H9 (cell line): ENCODE results near the gene MME. TPM values are rescaled to one million over a fixed set of nuclear protein-coding genes. Genes with fewer than 3 reads are reported as not detected.

Experiments used
- DNase-seq: peaks from one replicate; pipeline ENCODE4 v3.0.0-alpha.2; 2017
- H2AFZ ChIP-seq: one replicate; pipeline ENCODE4 v1.6.1; 2013; ENCODE audit warnings: mild to moderate bottlenecking, low read length, control low read depth, moderate library complexity
- H2AK5ac ChIP-seq: 2 replicates; pipeline ENCODE4 v1.6.1; 2013; ENCODE audit warnings: low read length, control low read depth, mixed read lengths; ENCODE audit not compliant: insufficient read length
- H2BK120ac ChIP-seq: one replicate; pipeline ENCODE4 v1.6.1; 2013; ENCODE audit warnings: low read depth, mild to moderate bottlenecking, low read length, control low read depth, inconsistent platforms; ENCODE audit not compliant: poor library complexity, severe bottlenecking
- H2BK12ac ChIP-seq: 2 replicates; pipeline ENCODE4 v1.6.1; 2013; ENCODE audit warnings: low read length, control low read depth, mixed read lengths, low read depth; ENCODE audit not compliant: insufficient read length
- H2BK15ac ChIP-seq: 2 replicates; pipeline ENCODE4 v1.6.1; 2013; ENCODE audit warnings: low read depth, low read length, control low read depth
- H2BK20ac ChIP-seq: one replicate; pipeline ENCODE4 v1.6.1; 2013; ENCODE audit warnings: low read depth, mild to moderate bottlenecking, low read length, control low read depth, inconsistent platforms; ENCODE audit not compliant: poor library complexity, severe bottlenecking
- H2BK5ac ChIP-seq: 2 replicates; pipeline ENCODE4 v1.6.1; 2013; ENCODE audit warnings: low read length, control low read depth, mixed read lengths; ENCODE audit not compliant: insufficient read length
- H3K14ac ChIP-seq: 2 replicates; pipeline ENCODE4 v1.6.1; 2013; ENCODE audit warnings: low read length, control low read depth; ENCODE audit not compliant: insufficient read depth
- H3K18ac ChIP-seq: 2 replicates; pipeline ENCODE4 v1.6.1; 2013; ENCODE audit warnings: low read depth, mild to moderate bottlenecking, mixed read lengths, low read length, control low read depth; ENCODE audit not compliant: insufficient read length
- H3K23ac ChIP-seq: 2 replicates; pipeline ENCODE4 v1.6.1; 2013; ENCODE audit warnings: low read length, control low read depth, mixed read lengths, low read depth; ENCODE audit not compliant: insufficient read length
- H3K23me2 ChIP-seq: 2 replicates; pipeline ENCODE4 v1.6.1; 2013; ENCODE audit warnings: low read depth, mild to moderate bottlenecking, mixed read lengths, low read length, control low read depth; ENCODE audit not compliant: insufficient read length, poor library complexity, severe bottlenecking
- H3K27ac ChIP-seq: 2 replicates; pipeline ENCODE4 v1.5.1; 2013; ENCODE audit warnings: low read length, control low read depth, mixed read lengths, low read depth; ENCODE audit not compliant: insufficient read length
- H3K27me3 ChIP-seq: 2 replicates; pipeline ENCODE4 v1.6.1; 2013; ENCODE audit warnings: low read length, control low read depth, inconsistent platforms; ENCODE audit not compliant: insufficient read depth
- H3K4ac ChIP-seq: 2 replicates; pipeline ENCODE4 v1.6.1; 2013; ENCODE audit warnings: low read depth, mild to moderate bottlenecking, control low read depth, inconsistent platforms, low read length, moderate library complexity
- H3K4me1 ChIP-seq: 2 replicates; pipeline ENCODE4 v1.6.1; 2013; ENCODE audit warnings: low read length, control low read depth, inconsistent platforms; ENCODE audit not compliant: insufficient read depth
- H3K4me2 ChIP-seq: 2 replicates; pipeline ENCODE4 v1.6.1; 2013; ENCODE audit warnings: low read length, control low read depth, mixed read lengths; ENCODE audit not compliant: insufficient read length, insufficient read depth
- H3K56ac ChIP-seq: 2 replicates; pipeline ENCODE4 v1.6.1; 2013; ENCODE audit warnings: low read depth, mild to moderate bottlenecking, mixed read lengths, low read length, control low read depth; ENCODE audit not compliant: insufficient read length
- H3K79me1 ChIP-seq: 2 replicates; pipeline ENCODE4 v1.6.1; 2013; ENCODE audit warnings: low read depth, mild to moderate bottlenecking, moderate library complexity, low read length, control low read depth, inconsistent platforms; ENCODE audit not compliant: insufficient read depth, poor library complexity, severe bottlenecking
- H3K79me2 ChIP-seq: 2 replicates; pipeline ENCODE4 v1.6.1; 2013; ENCODE audit warnings: low read length, control low read depth, inconsistent platforms; ENCODE audit not compliant: insufficient read depth
- H3K9ac ChIP-seq: 2 replicates; pipeline ENCODE4 v1.6.1; 2013; ENCODE audit warnings: low read length, control low read depth, mixed read lengths; ENCODE audit not compliant: insufficient read length; ENCODE audit errors: extremely low read depth
- H3K9me3 ChIP-seq: one replicate; pipeline ENCODE4 v1.6.1; 2013; ENCODE audit warnings: low read depth, low read length, inconsistent platforms; ENCODE audit not compliant: control insufficient read depth
- H3T11ph ChIP-seq: one replicate; pipeline ENCODE4 v1.6.1; 2013; ENCODE audit warnings: mild to moderate bottlenecking, low read length, control low read depth, inconsistent platforms
- H4K20me1 ChIP-seq: one replicate; pipeline ENCODE4 v1.6.1; 2013; ENCODE audit not compliant: control insufficient read depth, insufficient read length, insufficient read depth
- H4K5ac ChIP-seq: 2 replicates; pipeline ENCODE4 v1.6.1; 2013; ENCODE audit warnings: low read depth, mild to moderate bottlenecking, mixed read lengths, low read length, control low read depth; ENCODE audit not compliant: insufficient read length
- H4K8ac ChIP-seq: replicated peaks from 2 replicates; pipeline ENCODE4 v1.6.1; 2013; ENCODE audit warnings: low read length, control low read depth, mixed read lengths, low read depth; ENCODE audit not compliant: insufficient read length
- H4K91ac ChIP-seq: 2 replicates; pipeline ENCODE4 v1.6.1; 2013; ENCODE audit warnings: low read depth, mild to moderate bottlenecking, moderate library complexity, mixed read lengths, low read length, control low read depth; ENCODE audit not compliant: insufficient read length
- H3K27ac Mint-ChIP-seq, 3 experiments: 2 replicates in 2 of 3; 3 replicates in 1 of 3; pipeline ENCODE4 v1.8.0; 2020 to 2021; ENCODE audit warnings: mixed read lengths in 3 of 3, mild to moderate bottlenecking in 1 of 3, moderate library complexity in 1 of 3
- H3K27me3 Mint-ChIP-seq: 2 replicates; pipeline ENCODE4 v1.8.0; 2021; ENCODE audit warnings: low read depth, mild to moderate bottlenecking, moderate library complexity, mixed read lengths
- H3K36me3 Mint-ChIP-seq, 3 experiments: 2 replicates in 2 of 3; 3 replicates in 1 of 3; pipeline ENCODE4 v1.8.0; 2020 to 2021; ENCODE audit warnings: low read depth in 3 of 3, mixed read lengths in 3 of 3; ENCODE audit not compliant: insufficient read depth in 1 of 3
- H3K4me1 Mint-ChIP-seq, 2 experiments: 2 replicates each; pipeline ENCODE4 v1.8.0; 2020; ENCODE audit warnings: mixed read lengths in 2 of 2
- H3K4me3 Mint-ChIP-seq, 2 experiments: 2 replicates in 1 of 2; 3 replicates in 1 of 2; pipeline ENCODE4 v1.8.0; 2020 to 2021; ENCODE audit warnings: mild to moderate bottlenecking in 2 of 2, mixed read lengths in 2 of 2, moderate library complexity in 1 of 2
- H3K9me3 Mint-ChIP-seq, 2 experiments: 2 replicates in 1 of 2; 3 replicates in 1 of 2; pipeline ENCODE4 v1.8.0; 2020; ENCODE audit warnings: mild to moderate bottlenecking in 2 of 2, mixed read lengths in 2 of 2, moderate library complexity in 1 of 2
- CTCF ChIP-seq: fragments of 200-600 bp; sonication (generic); conservative IDR thresholded peaks from 3 replicates; pipeline ENCODE4 v1.8.0; 2021; ENCODE audit warnings: antibody characterized with exemption, mild to moderate bottlenecking
- WGBS: extraction: QIAGEN DNeasy Blood & Tissue Kit; methylation state at CpG from one replicate; pipeline ENCODE4 v1.1.7; 2013; ENCODE audit warnings: missing lambda C conversion rate, low lambda C conversion rate, mixed read lengths; ENCODE audit not compliant: insufficient read length; ENCODE audit errors: extremely low coverage; 5-methylcytosine and 5-hydroxymethylcytosine counted together
- total RNA-seq: library from RNA; stranded (reverse); gene quantifications from 2 replicates; pipeline ENCODE4 v1.2.1, GENCODE V29; 2021

MME gene
- total RNA-seq, 1 experiment from 2014 or later, result 16.4 TPM

GRCh38 chr3:155229086-155229485 lies 149.0 kb downstream of the MME start:
- Mint-ChIP-seq H3K27ac (no peak overlapping the region), H3K4me3 (no peak overlapping the region), H3K27me3 (no peaks in the 10 kb centered on the region), H3K36me3 (peaks cover 0 to 6% (median 0%) of the 10 kb centered on the region in 3 experiments; a peak in 2 of 7 replicates), H3K9me3 (no peaks in the 10 kb centered on the region), H3K4me1 (no peaks in the 10 kb centered on the region)
- WGBS, result no CpG with 5 or more reads among the region's 1 CpG
- H3K14ac ChIP-seq, result no peak overlapping the region
- no peak overlapping the region for H4K5ac ChIP-seq
- no peak overlapping the region for H3K4ac ChIP-seq
- TF ChIP-seq CTCF, result no peak
- no peaks in the 10 kb centered on the region for H3K79me2 ChIP-seq
- no peak overlapping the region for H3K56ac ChIP-seq
- no peaks in the 10 kb centered on the region for H4K20me1 ChIP-seq
- H2BK20ac ChIP-seq, result no peak overlapping the region
- no peak overlapping the region for H2AK5ac ChIP-seq
- no peak overlapping the region for H4K8ac ChIP-seq
- no peak overlapping the region for H4K91ac ChIP-seq
- no peak overlapping the region for H3K9ac ChIP-seq
- no peak overlapping the region for H2BK12ac ChIP-seq
- H3K18ac ChIP-seq, result no peak overlapping the region
- H3K79me1 ChIP-seq, result no peaks in the 10 kb centered on the region
- H3K4me1 ChIP-seq, result no peaks in the 10 kb centered on the region
- H2BK120ac ChIP-seq, result no peak overlapping the region
- H2BK5ac ChIP-seq, result no peak overlapping the region
- H3K23ac ChIP-seq, result no peak overlapping the region
- no peak for DNase-seq
- H3T11ph ChIP-seq, result no peak overlapping the region
- H3K4me2 ChIP-seq, result no peak overlapping the region
- no peak overlapping the region for H2BK15ac ChIP-seq
- no peak overlapping the region for H3K27ac ChIP-seq
- no peak overlapping the region for H2AFZ ChIP-seq
- H3K23me2 ChIP-seq, result no peaks in the 10 kb centered on the region
- no peaks in the 10 kb centered on the region for H3K9me3 ChIP-seq
- no peaks in the 10 kb centered on the region for H3K27me3 ChIP-seq
